Measurements from ENCODE around the gene C11orf97. TPM values are rescaled to one million over a fixed set of nuclear protein-coding genes. Genes with fewer than 3 reads are reported as not detected.
"Not testable (repeated sequence)": the region's sequence is repeated elsewhere in the genome, so short reads cannot be mapped to it uniquely, and the experiment has no call there.

Gene C11orf97, protein sequence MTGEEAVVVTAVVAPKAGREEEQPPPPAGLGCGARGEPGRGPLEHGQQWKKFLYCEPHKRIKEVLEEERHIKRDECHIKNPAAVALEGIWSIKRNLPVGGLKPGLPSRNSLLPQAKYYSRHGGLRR
- not detected for polyA plus RNA-seq (ENCODE audit: insufficient read length in 10 of 10)
- long read RNA-seq, donor 1, result 0 reads
- long read RNA-seq, donor 2, result 0 reads
- long read RNA-seq, donor 3, result 0 reads
- long read RNA-seq, donor 4, result 0 reads
- long read RNA-seq, donor 5, result 0 reads
- long read RNA-seq, donor 6, result 0 reads
- long read RNA-seq, donor 7, result 0 reads
- long read RNA-seq, donor 8, result 0 reads
- long read RNA-seq, donor 9, result 0 reads

DNA sequence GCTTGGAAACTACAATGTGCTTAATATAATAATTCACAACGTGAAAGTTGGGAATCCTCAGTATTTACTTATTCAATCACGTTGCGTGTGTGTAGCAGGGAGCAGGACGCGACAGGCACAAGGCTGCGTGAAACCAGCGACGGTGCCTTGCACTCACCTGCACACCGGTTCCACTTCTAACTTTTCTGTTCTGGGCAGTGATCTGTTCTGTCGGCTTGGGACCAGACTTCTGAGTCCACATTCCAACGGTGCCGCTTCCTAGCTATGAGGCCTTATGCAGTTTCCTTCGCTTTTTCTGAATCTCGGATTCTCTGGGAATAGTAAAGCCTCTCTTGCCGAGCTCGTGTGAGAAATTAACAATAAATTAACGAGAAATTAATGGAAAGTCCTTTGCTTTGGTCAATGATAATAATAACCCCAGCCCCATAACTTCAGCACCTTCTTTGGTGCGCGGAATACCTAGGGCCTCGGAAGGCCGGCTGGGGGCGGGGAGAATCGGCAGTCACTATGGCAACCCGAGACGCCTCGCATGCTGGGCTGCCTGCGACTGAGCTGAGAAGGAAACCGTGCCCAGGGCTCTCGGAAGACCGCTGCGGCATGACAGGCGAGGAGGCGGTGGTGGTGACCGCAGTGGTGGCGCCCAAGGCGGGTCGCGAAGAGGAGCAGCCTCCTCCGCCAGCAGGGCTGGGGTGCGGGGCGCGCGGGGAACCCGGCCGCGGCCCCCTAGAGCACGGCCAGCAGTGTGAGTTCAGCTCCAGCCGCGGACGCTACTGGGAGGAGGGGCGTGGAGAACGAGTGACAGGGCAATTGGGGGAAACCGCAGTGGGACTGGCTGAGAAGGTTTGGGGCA is at the start of gene C11orf97:
TSS of gene C11orf97 (plus strand) at position 530 of the 850 bp plus-strand sequence. CDS start at position 598, 68 bp downstream.
- DNase-seq, result peak; percentile 15 to 80 (median 60)

DNA sequence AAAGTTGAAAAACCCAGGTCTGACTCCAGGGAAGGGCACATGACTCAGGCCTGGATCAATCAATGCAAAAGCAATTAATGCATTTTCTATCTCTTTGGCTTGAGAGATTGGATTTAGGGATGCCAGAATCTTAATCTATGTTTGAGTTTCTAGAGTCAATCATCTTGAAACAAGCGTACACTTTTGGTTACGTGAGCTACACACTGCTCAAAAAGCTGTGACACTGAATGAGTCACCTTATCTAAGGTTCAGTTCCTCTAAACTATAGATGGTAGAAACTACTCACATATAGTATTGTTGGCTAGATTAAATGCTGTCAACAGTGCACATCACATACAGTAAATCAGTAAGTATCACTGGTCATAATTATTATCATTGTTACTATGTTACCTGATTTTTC is 42.8 kb upstream of the C11orf97 start:
- DNase-seq, result no peak

- DNase-seq, result peak in 2 of 3 donors; percentile 5 to 11
Observed at GRCh38 chr11:94472916-94473799, 39.1 kb upstream of the C11orf97 start.

GRCh38 chr11:94477624-94478023 is 34.6 kb upstream of the C11orf97 start:
- DNase-seq, result no peak

DNA sequence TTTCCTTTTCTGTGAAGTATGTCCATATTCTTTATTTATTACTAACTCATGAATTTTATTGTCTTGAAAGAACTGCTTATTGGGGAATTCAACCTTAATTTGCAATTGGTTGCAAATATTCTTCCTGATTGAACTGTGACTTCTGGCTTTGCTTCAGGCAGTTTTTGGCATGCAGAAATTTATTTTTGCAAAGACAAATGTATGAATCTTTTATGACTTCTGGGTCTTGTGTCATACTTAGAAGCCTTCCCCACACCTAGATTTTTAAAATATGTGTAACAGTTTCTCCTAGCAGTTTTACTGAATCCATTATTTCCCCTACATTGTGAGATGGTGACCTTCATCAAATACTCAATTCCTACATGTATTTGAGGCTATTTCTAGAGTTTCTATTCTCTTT is 30.9 kb upstream of the C11orf97 start:
- no peak for DNase-seq

DNA sequence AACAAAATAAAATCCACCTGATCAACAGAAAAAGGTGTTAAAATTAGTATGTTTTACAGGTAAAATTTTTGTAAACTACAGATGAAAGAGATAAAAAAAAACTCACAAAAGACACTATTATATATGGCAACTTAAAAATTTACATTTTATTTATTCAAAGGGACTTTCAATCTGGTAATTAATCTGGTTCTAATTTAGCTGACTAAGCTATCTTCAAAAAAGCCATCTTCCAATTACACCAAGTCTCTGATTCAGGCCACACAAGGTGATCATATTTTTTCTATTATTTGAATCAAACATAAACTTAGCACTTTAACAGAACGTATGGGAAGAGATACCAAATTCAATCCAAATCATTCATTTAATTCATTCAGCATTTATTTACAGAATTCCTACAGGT is 26.2 kb upstream of the C11orf97 start:
- no peak for DNase-seq

GRCh38 chr11:94493281-94494125 is 18.8 kb upstream of the C11orf97 start, which contains the start of the genes ANKRD49 and MRE11:
ANKRD49 (plus strand) TSS chr11:94493984; CDS start chr11:94496694, 2,710 bp downstream.
MRE11 (minus strand) TSS chr11:94493844; CDS start chr11:94492801, 1,043 bp downstream.
- peak; percentile 98 to 99 (median 98) for DNase-seq

- no peak for DNase-seq
Observed at GRCh38 chr11:94494126-94494680, 18.1 kb upstream of the C11orf97 start.

DNA sequence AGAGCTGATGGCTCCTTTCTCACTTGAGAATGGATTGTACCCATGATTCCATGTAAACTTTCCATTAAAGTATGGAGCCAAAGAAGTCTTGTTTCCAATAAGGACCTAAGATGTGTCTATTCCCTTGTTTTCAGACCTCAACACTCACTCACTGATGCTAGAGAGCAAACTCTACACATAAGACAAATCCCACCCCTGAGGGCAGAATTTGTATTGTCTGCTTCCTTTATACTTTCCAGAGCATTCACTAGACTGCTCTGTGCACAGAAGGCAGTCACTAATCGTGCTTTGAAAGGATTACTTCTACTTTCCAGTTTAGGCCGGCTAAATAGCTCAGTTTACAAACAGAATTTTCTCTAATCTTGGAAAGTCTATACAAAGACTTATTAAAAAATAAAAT is 12.1 kb upstream of the C11orf97 start:
- no peak for DNase-seq

DNA sequence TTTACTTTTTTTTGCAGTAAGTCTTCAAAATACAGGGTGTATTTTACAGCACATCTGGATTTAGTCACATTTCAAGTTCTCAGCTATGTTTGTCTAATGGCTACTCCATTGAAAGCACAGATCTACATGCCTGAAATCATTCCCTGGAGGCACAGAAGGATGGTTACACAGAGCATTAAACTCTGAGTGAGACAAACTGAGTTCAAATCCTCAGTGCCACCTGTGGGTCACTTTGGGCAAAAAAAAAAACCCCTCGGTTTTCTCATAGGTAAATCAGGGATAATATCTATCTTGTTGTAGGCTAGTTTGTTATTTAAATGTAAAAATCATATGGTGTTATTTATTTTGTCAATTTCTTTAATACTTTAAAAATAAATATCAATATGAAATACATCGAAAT is 10.7 kb upstream of the C11orf97 start:
- DNase-seq, result no peak

DNA sequence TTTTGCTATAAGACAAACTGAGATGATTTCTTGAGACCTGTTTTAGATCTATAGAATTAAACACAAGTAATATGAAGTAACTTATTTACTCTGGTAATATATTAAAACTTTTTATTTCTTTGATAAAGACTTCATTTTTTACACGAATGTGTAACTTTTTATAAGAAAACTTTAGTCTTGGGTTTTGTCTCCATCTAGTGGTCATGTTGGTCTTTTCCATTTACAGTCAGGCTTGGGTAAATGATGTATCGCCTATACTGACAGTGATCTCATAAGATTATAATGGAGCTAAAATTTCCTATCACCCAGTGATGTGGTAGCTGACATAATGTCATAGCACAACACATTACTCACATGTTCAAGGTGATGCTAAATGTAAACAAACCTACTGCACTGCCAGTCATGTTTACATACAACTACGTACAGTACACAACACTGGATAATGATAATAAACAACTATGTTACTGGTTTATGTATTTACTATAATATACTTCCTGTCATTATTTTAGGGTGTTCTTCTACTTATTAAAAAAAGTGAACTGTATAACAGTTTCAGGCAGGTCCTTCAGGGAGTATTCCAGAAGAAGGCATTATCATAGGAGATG is 7.5 kb upstream of the C11orf97 start:
- DNase-seq, result peak; percentile 33 to 58 (median 35)

GRCh38 chr11:94506513-94506912 is 5.7 kb upstream of the C11orf97 start:
- DNase-seq, result not testable (repeated sequence)

DNA sequence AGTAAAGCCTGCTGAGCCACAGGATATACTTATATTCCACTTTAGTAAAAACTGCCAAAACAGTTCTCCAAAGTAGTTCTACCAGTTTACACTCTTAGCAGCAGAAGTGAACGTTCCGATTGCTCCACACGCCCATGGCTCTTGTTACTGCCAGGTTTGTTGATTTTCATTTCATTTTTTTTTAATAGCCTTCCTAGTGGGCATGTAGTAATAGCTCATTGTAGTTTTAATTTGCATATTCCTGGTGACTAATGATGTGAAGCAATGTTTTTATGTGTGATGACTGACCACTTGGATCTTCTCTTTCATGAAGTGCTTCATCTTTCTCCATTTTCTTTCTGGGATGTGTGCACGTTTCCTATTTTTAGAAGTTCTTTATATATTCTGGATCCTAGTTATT is 4.8 kb upstream of the C11orf97 start:
- DNase-seq, result no peak

GRCh38 chr11:94513091-94513490 is 830 bp downstream of the C11orf97 start:
- DNase-seq, result no peak

DNA sequence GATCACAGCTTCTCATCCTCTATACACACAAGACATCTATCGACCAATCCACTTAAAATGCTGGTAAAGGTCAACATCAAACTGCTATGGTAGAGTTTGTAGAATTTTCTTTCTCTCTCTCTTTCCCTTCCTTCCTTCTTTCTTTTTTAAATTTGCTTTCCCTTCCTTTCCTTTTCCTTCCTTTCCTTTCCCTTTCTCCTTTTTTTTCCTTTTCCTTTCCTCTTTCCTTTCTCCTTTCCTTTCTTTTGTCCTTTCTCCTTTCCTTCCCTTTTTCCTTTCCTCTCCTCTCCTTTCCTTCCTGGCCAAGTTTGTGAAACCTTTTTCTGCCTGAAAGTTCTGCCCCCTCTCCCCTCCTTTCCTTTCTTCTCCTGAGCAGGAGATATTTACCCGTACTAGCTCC is 3.1 kb downstream of the C11orf97 start:
- no peak for DNase-seq

- no peak for DNase-seq
Observed at GRCh38 chr11:94516725-94517124, 4.5 kb downstream of the C11orf97 start.

DNA sequence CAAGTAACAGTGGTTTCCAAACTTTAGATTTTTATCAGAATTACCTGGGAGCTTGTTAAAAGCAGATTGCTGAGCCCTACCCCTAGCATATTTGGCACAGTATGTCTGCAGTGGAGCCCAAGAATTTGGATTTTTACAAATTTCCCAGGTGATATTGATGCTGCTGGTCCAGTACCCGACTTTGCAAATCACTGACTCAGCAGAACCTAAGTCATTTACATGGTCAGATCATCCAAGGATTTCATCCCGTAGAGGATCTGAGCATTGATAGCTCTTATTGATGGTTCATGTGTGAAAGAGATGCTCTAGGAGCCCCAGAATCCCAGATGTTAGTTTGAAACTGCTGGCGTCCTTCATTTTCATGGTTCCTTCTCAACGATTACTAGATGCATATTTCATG is 6.0 kb downstream of the C11orf97 start:
- DNase-seq, result no peak

GRCh38 chr11:94519478-94520084 is 7.3 kb downstream of the C11orf97 start:
- peak; percentile 32 to 71 (median 53) for DNase-seq

DNA sequence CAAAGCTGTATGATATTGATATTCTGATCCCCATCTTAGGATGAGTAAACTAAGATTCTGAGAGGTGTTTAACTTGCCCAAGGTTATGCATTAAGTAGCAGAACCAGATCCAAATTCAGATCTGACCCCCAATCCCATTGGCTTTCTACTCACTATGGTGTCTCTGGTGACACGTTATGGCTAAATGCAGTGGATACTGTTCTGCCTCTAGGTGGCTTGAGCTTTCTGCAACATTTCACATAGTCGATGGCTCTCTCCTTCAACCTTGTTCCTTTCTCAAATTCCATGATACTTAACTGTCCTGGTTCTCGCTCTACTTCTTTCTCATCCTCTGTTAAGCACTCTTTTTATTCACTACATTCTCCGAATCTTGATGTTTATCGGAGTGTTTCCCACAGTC is 9.4 kb downstream of the C11orf97 start:
- DNase-seq, result no peak
